Coronary artery (tissue), 2 donors: ENCODE measurements around the gene HIPK4.
"Not testable (repeated sequence)": the region's sequence is repeated elsewhere in the genome, so short reads cannot be mapped to it uniquely, and the experiment has no call there.

ENCODE experiments used
- DNase-seq: peaks from one replicate; pipeline ENCODE4 v3.0.0-alpha.2; 2017; ENCODE audit warnings: low spot score
- H3K27ac ChIP-seq, 2 donors: fragments of 200-600 bp; sonication (generic); one replicate each; pipeline ENCODE4 v1.5.1; 2016 to 2019
- H3K4me3 ChIP-seq: fragments of 200-600 bp; sonication (generic); 2 replicates; pipeline ENCODE4 v1.5.1; 2016; ENCODE audit warnings: mild to moderate bottlenecking, moderate library complexity
- TF ChIP-seq, protein P1 (sequence below): fragments of 200-600 bp; sonication (generic); IDR thresholded peaks from one replicate; pipeline ENCODE4 v1.5.1; 2019; ENCODE audit warnings: antibody characterized with exemption

Gene HIPK4

DNA sequence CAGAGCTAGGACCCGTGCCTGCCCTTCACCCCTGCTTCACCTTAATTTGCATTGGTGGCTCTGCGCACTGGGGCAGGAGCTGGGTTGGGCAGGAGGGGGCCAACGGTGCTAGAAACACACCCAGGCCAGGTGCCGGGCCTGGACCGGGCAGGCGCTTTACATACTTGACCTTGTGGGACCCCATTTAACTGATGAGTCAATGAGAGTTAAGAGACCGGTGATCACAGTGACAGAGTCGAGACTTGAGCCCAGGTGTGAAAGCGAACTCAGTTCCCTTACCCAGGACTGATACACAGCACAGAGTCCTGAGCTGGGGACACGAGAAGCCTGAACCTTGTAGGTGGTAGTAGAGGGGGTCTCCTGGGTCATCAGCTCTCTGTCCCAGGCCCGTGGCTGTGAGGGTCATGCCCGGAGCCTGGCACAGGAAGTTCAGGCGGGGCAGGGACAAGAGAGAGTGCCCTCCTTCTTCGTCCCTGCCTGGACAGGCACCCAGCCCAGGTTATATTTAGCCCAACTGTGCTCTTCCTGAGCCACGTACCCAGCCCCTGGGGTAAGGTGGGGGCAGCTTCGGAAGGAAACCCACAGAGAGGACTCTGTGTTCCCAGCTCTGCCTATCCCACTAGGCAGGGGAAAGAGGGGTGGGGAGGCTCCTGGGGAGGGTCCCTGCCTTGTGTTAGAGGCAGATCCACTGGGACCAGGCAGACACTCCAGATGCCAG lies 21.3 kb upstream of the HIPK4 start:
- TF ChIP-seq, protein P1, sequence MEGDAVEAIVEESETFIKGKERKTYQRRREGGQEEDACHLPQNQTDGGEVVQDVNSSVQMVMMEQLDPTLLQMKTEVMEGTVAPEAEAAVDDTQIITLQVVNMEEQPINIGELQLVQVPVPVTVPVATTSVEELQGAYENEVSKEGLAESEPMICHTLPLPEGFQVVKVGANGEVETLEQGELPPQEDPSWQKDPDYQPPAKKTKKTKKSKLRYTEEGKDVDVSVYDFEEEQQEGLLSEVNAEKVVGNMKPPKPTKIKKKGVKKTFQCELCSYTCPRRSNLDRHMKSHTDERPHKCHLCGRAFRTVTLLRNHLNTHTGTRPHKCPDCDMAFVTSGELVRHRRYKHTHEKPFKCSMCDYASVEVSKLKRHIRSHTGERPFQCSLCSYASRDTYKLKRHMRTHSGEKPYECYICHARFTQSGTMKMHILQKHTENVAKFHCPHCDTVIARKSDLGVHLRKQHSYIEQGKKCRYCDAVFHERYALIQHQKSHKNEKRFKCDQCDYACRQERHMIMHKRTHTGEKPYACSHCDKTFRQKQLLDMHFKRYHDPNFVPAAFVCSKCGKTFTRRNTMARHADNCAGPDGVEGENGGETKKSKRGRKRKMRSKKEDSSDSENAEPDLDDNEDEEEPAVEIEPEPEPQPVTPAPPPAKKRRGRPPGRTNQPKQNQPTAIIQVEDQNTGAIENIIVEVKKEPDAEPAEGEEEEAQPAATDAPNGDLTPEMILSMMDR, result no peak
- Histone ChIP-seq H3K27ac (peak overlapping the region in 1 of 2 donors; percentile 51), H3K4me3 (no peak overlapping the region)
- DNase-seq, result no peak

DNA sequence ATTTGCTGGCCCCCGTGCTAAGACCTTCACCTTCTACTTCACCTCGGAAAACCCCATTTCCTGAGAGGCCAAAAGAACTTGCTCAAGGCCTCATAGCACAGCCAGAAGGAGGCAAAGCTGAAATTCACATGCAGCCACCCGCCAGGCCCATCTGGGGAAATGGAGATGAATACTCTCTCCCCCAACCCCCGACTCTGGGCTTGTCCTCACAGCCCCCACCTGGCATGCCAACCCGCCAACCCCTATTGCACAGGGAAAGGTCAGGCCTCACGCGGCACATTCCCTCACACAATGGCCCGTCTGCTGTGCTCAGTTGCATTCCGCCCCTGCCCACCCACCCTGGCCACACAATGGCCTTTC lies 20.0 kb upstream of the HIPK4 start:
- no peak for DNase-seq
- H3K4me3 ChIP-seq, result no peak overlapping the region
- H3K27ac ChIP-seq, result no peak overlapping the region
- TF ChIP-seq, protein P1, result no peak

DNA sequence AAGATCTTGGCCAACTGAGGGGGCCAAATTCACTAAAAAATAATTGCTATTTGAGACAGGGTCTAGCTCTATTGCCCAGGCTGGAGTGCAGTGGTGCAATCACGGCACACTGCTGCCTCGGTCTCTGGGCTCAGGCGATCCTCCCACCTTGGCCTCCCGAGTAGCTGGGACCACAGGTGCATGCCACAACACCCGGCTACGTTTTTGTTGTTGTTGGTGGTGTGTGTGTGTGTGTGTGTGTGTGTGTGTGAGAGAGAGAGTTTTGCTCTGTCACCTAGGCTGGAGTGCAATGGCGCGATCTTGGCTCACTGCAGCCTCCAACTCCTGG lies 18.6 kb upstream of the HIPK4 start:
- not testable (repeated sequence) for H3K4me3 ChIP-seq, DNase-seq, H3K27ac ChIP-seq

DNA sequence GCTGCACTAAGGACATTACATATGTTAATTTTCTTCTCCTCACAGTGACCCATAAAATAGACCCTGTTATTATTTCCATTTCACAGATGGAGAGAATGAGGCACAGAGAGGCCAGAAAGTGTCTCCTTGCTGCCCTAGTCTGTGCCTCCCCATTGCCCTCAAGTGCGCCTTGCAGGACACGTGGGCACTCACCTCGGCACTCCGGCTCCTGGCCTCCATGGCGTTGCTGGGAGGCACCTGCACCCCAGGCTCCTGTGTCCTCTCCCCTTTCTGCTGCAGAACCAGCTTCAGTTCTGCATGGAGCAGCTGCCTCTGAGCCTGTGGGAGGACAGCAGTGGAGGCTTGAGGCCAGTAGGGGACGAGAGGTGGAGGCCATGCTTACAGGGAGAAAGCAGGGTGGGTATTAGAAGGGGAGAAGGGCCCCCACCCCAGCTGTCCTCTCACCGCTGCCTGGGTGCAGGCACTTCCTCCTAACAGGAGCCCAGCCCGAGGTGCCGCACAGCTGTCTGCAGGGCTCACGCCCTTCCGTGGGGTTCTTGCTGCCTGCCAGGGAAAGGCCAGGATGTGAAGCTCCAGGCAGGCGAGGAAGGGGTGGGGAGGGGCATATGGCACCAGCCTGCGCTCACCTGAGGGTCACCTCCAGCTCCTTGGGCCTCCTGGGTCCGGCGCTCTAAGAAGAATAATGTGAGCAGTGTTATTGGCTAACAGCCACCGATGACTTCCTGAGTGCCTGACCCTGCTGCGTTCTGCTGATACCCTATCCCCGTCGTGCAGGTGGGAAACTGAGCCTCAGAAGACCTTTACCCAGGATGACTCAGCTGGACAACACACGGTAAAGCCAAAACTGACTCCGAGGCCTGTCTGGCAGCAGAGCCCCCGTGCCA lies 18.0 kb upstream of the HIPK4 start:
- H3K27ac ChIP-seq, result no peak overlapping the region
- no peak for DNase-seq
- TF ChIP-seq, protein P1, result no peak
- H3K4me3 ChIP-seq, result no peak overlapping the region

DNA sequence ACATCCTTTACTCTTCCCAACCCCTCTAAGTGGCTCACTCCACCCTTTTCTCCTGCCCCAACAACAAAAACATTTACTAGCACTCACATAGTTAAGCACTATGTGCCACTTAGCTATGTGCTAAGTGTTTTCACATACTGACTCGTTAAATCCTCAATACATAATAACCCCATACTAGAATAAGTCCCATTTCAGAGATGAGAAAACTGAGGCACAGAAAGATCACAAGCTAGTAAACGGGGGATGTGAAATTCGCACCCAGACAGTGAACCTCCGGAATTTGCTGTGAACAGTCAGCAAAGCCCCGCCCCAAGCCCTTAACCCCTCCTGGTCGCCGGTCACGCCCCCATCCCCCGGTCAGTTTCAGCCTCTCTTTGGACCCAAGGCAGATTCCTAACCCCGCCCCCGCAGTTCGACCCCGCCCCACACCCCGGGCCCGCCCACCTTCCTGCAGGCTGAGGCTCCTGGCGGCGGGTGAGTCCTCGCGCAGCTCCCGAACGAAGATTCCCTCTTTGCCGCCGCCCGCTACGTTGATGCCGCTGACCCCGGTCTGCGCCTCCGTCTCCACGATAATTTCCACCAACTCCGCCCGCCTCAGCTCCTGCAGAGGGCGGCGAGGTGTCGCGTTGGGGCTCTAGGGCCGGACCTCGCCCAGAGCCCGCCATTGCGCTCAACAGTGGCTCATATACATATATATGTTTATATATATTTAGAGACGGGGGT lies 13.4 kb upstream of the HIPK4 start:
- TF ChIP-seq, protein P1, result no peak
- peak; percentile 93 for DNase-seq
- Histone ChIP-seq H3K27ac (peak overlapping the region; percentile 48 to 93), H3K4me3 (peak overlapping the region; percentile 74)

DNA sequence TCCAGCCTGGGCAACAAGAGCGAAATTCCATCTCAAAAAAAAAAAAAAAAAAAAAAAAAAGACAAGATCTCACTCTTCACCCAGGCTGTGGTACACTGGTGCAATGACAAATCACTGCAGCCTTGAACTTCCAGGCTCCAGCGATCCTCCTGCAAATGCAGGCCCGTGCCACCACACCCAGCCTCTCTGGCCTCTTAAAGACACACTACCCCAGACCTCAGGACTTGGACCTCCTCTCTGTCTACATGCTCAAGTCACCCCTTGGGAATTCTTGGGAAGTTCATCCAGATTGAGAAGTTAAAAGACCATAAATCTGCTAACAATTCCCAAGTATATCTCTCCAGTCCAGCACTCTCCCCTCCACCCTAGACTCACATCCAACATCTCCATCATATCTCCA lies 10.6 kb upstream of the HIPK4 start:
- no peak for DNase-seq
- Histone ChIP-seq H3K4me3 (no peak overlapping the region), H3K27ac (no peak overlapping the region)
- TF ChIP-seq, protein P1, result no peak

DNA sequence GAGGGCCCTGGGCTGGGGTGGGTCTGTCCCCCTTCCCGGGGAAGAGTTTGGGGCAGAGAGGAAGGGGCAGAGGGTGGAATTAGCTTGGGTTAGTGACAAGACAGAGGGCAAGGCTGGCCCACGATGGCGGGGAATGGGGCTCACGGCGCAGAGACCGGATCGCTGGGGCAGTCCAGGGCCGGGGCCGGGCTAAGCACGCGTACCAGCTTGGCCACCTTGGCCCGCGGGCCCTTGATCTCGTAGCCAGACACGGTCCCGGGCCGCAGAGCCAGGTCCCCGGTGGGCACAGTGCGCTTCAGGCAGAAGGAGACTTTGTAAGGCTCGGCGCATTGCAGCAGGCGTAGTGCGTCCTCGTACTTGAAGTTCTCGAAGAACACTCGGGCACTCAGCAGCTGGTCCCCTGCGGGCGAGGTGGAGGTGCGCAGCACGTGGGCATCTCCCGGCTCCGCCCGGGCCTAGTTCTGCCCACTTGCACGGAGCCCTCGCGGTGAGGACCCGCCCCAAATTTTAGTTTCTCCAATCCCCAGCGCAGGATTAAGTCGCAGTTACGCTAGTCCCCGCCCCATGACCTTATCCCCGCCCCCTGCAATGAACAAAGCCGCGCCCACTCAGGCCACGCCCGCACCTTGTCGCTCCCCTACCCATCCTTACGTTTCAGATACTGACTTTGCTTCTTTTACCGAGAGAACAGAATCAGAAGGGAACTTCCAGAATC lies 8.6 kb upstream of the HIPK4 start:
- TF ChIP-seq, protein P1, result no peak
- Histone ChIP-seq H3K27ac (no peak overlapping the region), H3K4me3 (no peak overlapping the region)
- no peak for DNase-seq
